ENCODE measurements around the gene KRR1.
"Not testable (repeated sequence)": the region's sequence is repeated elsewhere in the genome, so short reads cannot be mapped to it uniquely, and the experiment has no call there.

The KRR1 gene

GRCh38 chr12:75447691-75448393 is 63.6 kb downstream of the KRR1 start:
- no peaks in the 10 kb centered on the region for H3K4me1 Mint-ChIP-seq
- CTCF ChIA-PET = no interaction called here
- no peak overlapping the region for H3K27ac Mint-ChIP-seq
- H3K4me3 Mint-ChIP-seq = no peak overlapping the region
- H3K27me3 Mint-ChIP-seq = peaks cover 5% of the 10 kb centered on the region
- H3K36me3 Mint-ChIP-seq = no peaks in the 10 kb centered on the region
- H3K9me3 Mint-ChIP-seq = no peaks in the 10 kb centered on the region
- no peak for DNase-seq

- Mint-ChIP-seq H3K27me3 (peaks cover 11% of the 10 kb centered on the region), H3K4me3 (no peak overlapping the region), H3K27ac (no peak overlapping the region), H3K9me3 (no peaks in the 10 kb centered on the region), H3K36me3 (no peaks in the 10 kb centered on the region), H3K4me1 (no peaks in the 10 kb centered on the region)
- CTCF ChIA-PET = no interaction called here
- no peak for DNase-seq
These were observed 64.6 kb downstream of the KRR1 start for GRCh38 chr12:75446857-75447256.

DNA sequence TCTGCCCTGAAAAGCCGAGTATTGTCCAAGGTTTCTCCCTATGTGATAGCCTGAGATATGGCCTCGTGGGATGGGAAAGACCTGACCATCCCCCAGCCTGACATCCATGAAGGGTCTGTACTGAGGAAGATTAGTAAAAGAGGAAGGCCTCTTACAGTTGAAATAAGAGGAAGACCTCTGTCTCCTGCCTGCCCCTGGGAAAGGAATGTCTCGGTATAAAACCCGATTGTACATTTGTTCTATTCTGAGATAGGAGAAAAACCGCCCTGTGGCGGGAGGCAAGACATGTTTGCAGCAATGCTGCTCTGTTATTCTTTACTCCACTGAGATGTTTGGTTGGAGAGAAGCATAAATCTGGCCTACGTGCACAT is 66.3 kb downstream of the KRR1 start:
- H3K9me3 Mint-ChIP-seq, CTCF ChIA-PET, DNase-seq, H3K4me1 Mint-ChIP-seq, H3K27ac Mint-ChIP-seq, H3K4me3 Mint-ChIP-seq, H3K36me3 Mint-ChIP-seq: not testable (repeated sequence)
- H3K27me3 Mint-ChIP-seq = peaks cover 25% of the 10 kb centered on the region

GRCh38 chr12:75444429-75445136 is 66.8 kb downstream of the KRR1 start:
- Mint-ChIP-seq H3K4me1 (no peaks in the 10 kb centered on the region), H3K27me3 (peaks cover 25% of the 10 kb centered on the region), H3K36me3 (no peaks in the 10 kb centered on the region), H3K9me3 (peaks cover 6% of the 10 kb centered on the region), H3K27ac (no peak overlapping the region), H3K4me3 (no peak overlapping the region)
- no peak for DNase-seq
- CTCF ChIA-PET = no interaction called here

DNA sequence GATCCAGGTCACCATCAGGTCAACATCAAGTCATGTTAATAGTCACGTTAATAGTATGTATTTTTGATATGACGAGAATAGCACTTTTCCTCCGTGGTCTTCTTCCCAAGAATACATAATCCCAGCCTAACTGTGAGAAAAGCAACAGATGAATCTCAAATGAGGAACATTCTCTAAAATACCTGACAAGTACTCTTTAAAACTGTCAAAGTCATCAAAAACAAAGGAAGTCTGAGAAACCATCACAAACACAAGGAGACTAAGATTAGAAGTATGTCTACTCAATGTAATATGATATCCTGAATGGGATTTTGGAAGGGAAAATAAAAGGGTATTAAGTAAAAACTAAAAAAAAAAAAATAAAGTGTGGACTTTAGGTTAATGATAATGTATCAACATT is 67.7 kb downstream of the KRR1 start:
- H3K27ac Mint-ChIP-seq = no peak overlapping the region
- CTCF ChIA-PET = no interaction called here
- DNase-seq = no peak
- peaks cover 25% of the 10 kb centered on the region for H3K27me3 Mint-ChIP-seq
- peaks cover 6% of the 10 kb centered on the region for H3K9me3 Mint-ChIP-seq
- peaks cover 7% of the 10 kb centered on the region for H3K4me1 Mint-ChIP-seq
- no peak overlapping the region for H3K4me3 Mint-ChIP-seq
- H3K36me3 Mint-ChIP-seq = no peaks in the 10 kb centered on the region

- H3K27ac Mint-ChIP-seq, H3K36me3 Mint-ChIP-seq, H3K4me3 Mint-ChIP-seq, CTCF ChIA-PET, DNase-seq, H3K9me3 Mint-ChIP-seq: not testable (repeated sequence)
- Mint-ChIP-seq H3K27me3 (peaks cover 33% of the 10 kb centered on the region), H3K4me1 (peaks cover 19% of the 10 kb centered on the region)
These were observed 69.0 kb downstream of the KRR1 start for GRCh38 chr12:75442454-75442853.

GRCh38 chr12:75441687-75442449 is 69.5 kb downstream of the KRR1 start:
- peaks cover 33% of the 10 kb centered on the region for H3K27me3 Mint-ChIP-seq
- CTCF ChIA-PET, H3K9me3 Mint-ChIP-seq, H3K4me3 Mint-ChIP-seq, DNase-seq, H3K36me3 Mint-ChIP-seq, H3K27ac Mint-ChIP-seq: not testable (repeated sequence)
- peaks cover 19% of the 10 kb centered on the region for H3K4me1 Mint-ChIP-seq

Measured in activated naive CD4-positive, alpha-beta T cell treated with anti-CD3 and anti-CD28 coated beads, Interleukin-2, amount 10 ng/mL, durations not matched to agents 7 days and 5 days (primary cell).